Measurements from ENCODE around the gene MTFP1.
"Not testable (repeated sequence)": the region's sequence is repeated elsewhere in the genome, so short reads cannot be mapped to it uniquely, and the experiment has no call there.

Gene MTFP1

DNA sequence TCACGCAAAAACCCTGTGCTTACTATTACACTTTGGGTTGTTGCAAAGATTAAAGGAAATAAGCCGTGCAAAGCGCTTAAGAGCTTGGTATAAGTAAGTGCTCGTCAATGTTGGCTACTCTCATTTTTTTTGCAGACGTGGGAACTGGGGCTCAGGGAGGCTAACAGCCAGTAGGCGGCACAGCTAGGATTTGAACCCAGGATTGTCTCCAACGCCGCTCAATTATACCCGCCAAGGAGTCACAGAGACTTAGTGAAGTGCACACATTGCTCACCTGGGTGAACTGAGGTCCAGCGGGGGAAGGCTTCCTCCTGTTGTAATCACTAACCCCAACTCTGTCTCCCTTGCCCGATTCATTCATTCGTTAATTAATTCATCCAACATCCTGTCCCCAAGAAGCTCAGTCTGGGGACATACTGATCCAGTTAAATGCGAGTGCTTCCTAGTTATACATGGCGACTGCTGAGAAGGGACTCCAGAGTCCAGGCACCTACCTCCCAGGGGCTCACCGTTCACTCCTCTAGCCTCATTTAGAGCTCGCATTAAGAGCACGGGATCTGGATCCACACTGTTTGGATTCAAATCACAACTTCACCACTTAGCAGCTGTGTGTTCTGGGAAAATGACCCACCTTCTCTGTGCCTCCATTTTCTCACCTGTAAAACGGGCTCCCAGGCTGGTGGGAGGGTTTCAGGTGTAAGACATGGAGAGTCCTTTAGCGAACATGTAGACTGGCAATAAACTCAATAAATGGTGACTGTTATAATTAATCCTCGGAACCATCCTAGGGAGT is 838 bp upstream of the MTFP1 start:
- no peak for DNase-seq (ENCODE audit: extremely low read depth in 1 of 2, low read depth in 1 of 2)

DNA sequence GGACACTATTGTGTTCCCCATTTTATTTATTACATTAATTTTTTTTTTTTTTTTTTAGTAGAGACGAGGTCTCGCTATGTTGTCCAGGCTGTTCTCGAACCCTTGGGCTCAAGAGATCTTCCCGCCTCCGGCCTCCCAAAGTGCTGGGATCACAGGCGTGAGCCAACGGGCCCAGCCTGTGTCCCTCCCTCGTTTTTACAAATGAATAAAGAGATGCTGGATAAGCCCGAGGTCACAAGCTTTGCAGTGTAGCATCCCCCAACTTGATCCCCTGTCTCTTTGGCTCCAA is 297 bp upstream of the MTFP1 start:
- DNase-seq (ENCODE audit: extremely low read depth in 1 of 2, low read depth in 1 of 2) = no peak

- peak; percentile 69 to 88 for DNase-seq (ENCODE audit: extremely low read depth in 1 of 2, low read depth in 1 of 2)
Measured at GRCh38 chr22:30426388-30427353, 1.1 kb downstream of the MTFP1 start.

GRCh38 chr22:30427871-30428270 is 2.3 kb downstream of the MTFP1 start:
- DNase-seq (ENCODE audit: extremely low read depth in 1 of 2, low read depth in 1 of 2) = no peak

DNA sequence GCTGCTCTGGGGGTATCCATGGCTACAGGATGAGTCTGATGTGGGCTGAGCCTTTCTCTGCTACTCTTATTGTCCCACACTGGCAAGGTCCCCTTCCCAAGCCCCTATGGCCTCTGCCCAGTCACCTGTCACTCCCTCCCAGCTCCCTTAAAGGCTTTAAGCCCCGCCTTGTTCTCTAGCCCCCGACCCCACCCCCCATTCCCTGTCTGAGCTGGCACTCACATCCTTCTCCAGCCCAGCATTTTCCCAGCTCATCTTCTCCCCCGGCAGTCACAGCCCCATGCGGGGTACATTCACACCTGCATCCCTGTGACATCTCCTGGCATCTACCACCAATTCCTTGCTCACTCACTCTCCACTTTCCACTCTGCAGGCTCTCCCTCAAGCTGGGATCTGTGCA is 4.3 kb downstream of the MTFP1 start:
- no peak for DNase-seq (ENCODE audit: extremely low read depth in 1 of 2, low read depth in 1 of 2)

DNA sequence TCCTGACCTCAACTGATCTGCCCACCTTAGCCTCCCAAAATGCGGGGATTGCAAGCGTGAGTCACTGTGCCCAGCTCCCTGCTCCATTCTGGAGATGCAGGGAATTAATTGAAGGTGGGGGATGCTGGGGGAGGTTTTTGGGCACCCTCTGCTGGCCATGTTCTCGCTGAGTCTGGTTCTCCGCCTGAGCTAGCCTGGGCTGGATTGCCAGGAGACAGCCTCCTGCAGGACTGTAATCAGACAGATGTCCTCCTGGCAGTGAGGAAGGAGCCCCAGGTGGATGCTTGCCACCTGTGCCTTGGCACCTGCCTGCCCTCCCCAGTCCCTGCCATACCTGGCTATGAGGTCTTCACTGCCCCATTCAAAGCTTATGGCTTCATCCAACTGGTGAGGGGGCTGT is 5.4 kb downstream of the MTFP1 start:
- DNase-seq (ENCODE audit: extremely low read depth in 1 of 2, low read depth in 1 of 2) = no peak

DNA sequence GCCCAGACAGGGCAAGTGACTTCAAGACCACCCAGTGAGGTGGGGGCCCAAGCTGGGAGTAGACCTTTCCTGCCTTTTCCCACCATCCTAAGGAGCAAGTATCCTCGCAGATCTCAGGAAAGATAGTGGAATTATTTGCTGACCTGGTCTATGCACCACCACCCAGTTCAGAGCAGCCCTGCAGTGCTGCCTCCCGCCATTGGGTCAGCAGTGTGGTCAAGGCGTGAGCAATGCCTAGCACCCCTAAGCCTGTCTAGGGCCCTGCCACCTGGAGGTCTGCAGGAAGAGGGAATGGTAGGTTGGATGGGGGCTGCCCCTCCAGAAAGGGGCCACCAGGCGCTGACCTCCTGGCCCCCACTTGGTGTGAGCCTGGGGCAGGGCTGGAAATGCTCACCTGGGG is 6.5 kb downstream of the MTFP1 start:
- no peak for DNase-seq (ENCODE audit: extremely low read depth in 1 of 2, low read depth in 1 of 2)

GRCh38 chr22:30432520-30432919 is 7.0 kb downstream of the MTFP1 start:
- no peak for DNase-seq (ENCODE audit: extremely low read depth in 1 of 2, low read depth in 1 of 2)

GRCh38 chr22:30433227-30433626 is 7.7 kb downstream of the MTFP1 start:
- no peak for DNase-seq (ENCODE audit: extremely low read depth in 1 of 2, low read depth in 1 of 2)

DNA sequence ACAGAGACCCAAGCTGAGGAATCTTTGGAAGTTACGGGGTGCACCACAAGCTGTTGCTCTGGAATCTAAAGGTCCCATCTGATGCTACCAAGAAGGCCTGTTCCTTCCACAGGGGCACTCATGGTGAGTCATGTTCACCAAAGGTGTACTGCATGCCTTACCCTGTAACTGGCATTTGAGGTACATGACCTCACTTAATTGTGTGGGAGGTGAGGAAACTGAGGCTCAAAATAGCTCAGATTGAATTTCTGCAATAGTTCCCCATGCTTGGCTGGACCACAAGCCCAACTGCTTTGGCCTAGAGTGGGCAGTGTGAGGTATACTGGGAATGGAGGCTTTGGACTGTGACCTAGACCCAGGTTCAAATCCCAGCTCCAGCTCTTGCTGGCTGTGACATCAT is 8.2 kb downstream of the MTFP1 start:
- DNase-seq (ENCODE audit: extremely low read depth in 1 of 2, low read depth in 1 of 2) = no peak

DNA sequence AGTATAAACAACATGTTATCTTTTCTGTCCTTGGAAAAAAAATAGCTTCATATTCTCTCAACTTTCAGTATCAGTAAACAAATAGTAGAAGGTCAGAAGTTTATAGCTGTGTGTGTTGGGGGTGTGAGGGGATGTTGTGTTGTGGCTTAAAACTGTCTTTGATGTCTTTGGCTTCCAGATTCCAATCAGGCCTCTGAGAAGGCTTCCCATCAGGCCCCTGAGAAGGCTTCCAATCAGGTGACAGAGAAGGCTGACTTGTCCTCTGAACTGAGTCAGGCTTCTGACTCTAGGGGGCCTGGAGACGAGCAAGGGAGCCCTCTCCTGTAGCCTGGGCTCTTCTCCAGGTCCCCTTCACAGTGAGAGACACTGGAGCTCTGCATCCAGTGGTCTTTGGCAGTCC is 9.3 kb downstream of the MTFP1 start:
- DNase-seq (ENCODE audit: extremely low read depth in 1 of 2, low read depth in 1 of 2) = no peak

- DNase-seq (ENCODE audit: extremely low read depth in 1 of 2, low read depth in 1 of 2) = peak; percentile 50 to 71
Measured at GRCh38 chr22:30435674-30436126, 10.1 kb downstream of the MTFP1 start.

DNA sequence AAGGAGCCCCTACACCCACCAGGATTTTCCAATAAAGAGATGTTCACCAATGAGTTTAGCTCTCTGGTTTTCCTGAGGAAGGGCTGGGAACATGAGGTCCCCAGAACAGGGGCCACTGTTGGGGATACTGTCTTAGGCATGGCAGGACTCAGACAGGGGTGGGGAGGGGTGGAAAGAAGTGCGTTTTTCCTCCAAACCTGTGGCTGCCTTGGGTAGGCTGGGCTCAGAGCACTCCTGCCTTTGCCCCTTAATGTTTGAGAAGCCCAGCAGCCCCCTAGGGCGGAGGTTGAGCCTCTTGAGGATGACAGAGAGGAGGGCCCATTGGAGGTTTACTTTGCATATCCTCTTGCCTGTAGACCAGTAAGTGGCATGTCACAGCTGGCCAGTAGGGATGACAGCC is 10.6 kb downstream of the MTFP1 start:
- DNase-seq (ENCODE audit: extremely low read depth in 1 of 2, low read depth in 1 of 2) = no peak

- DNase-seq (ENCODE audit: extremely low read depth in 1 of 2, low read depth in 1 of 2) = no peak
Measured at GRCh38 chr22:30438559-30438958, 13.0 kb downstream of the MTFP1 start.

GRCh38 chr22:30439226-30439625 is 13.7 kb downstream of the MTFP1 start:
- no peak for DNase-seq (ENCODE audit: extremely low read depth in 1 of 2, low read depth in 1 of 2)

DNA sequence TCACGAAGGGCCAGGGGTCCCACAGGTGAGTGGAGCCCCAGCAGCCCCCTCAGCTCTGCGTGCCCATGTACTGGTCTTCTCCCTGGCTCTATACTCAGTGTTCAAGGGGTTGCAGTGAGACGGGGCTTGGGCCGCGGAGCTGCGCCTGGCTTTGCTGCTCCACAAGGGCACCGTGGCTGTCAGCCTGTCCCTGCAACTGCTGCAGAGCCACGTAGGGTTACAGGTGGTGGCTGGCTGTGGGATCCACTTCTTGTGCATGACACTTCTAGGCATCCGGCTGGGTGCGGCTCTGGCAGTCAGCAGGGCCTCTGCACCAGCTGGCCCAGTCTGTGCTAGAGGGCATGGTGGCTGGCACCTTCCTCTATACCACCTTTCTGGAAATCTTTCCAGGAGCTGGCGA is 14.3 kb downstream of the MTFP1 start:
- DNase-seq (ENCODE audit: extremely low read depth in 1 of 2, low read depth in 1 of 2) = no peak

DNA sequence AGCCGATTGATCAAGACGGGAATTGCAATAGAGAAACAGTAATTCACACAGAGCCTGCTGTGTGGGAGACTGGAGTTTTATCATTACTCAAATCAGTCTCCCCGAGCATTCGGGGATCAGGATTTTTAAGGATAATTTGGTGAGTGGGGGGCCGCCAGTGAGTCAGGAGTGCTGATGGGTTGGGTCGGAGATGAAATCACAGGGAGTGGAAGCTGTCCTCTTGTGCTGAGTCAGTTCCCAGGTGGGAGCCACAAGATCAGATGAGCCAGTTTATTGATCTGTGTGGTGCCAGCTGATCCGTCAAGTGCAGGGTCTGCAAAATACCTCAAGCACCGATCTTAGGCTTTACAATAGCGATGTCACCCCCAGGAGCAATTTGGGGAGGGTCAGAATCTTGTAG is 15.5 kb downstream of the MTFP1 start:
- no peak for DNase-seq (ENCODE audit: extremely low read depth in 1 of 2, low read depth in 1 of 2)

DNA sequence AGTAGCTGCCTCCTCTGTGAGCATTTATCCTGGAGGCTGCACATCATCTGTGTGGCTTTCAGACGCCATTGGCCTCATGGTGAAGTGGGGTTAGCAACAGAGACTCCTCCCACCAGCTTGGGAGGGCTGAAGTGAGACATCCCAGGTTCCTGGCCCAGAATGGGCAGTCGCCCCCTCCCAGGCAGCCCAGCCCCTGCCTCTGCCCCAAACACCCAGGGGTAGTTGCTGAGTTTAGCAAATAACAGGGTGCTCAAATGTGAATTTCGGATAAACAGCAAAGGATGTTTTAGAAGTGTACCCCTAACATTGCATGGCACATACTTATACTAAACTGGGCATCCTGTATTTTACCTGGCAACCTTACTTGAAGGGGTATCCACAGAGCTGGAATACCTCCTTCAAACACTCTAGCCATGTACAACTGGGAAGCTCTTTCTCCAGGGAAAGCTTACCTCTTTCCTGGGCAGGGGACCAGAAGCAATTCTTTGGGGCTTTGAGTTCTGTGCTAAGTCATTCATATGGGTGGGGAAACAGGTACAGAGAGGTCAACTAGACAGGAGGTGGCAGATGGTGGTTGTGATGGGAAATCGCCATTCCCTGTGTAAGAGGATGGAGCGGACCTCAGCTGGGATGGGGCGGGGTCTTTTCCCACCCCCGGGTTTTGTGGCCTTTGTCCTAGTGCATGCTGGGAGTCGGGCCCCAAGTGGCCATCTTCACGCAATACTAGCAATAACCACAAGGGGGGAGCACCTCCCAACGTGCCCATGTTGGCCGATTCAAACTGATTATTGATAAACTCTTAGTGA is 19.3 kb downstream of the MTFP1 start:
- DNase-seq (ENCODE audit: extremely low read depth in 1 of 2, low read depth in 1 of 2) = no peak

- no peak for DNase-seq (ENCODE audit: extremely low read depth in 1 of 2, low read depth in 1 of 2)
Measured at GRCh38 chr22:30445438-30446145, 20.0 kb downstream of the MTFP1 start.

- DNase-seq (ENCODE audit: extremely low read depth in 1 of 2, low read depth in 1 of 2) = no peak
Measured at GRCh38 chr22:30447656-30448055, 22.1 kb downstream of the MTFP1 start.

- DNase-seq (ENCODE audit: extremely low read depth in 1 of 2, low read depth in 1 of 2) = not testable (repeated sequence)
Measured at GRCh38 chr22:30451488-30451887, 25.9 kb downstream of the MTFP1 start.

Data from stimulated activated CD8-positive, alpha-beta memory T cell treated with anti-CD3 and anti-CD28 coated beads, Interleukin-7, amount 100 ng/mL, for 48 hours (primary cell).